NB4 (cell line): ENCODE data around the gene MAP1B.
A peak's percentile ranks its signal among the peaks of the same experiment; 100 is the strongest.

Source experiments
- DNase-seq: peaks from one replicate; pipeline ENCODE4 v3.0.0; 2010; ENCODE audit warnings: low read depth
- H3K4me3 ChIP-seq: one replicate; pipeline ENCODE4 v1.5.1; 2011; ENCODE audit warnings: mild to moderate bottlenecking, low read depth, low read length, moderate library complexity
- CTCF ChIP-seq: IDR thresholded peaks from one replicate; pipeline ENCODE4 v1.5.1; 2012; ENCODE audit warnings: low read depth, low read length
- MAX ChIP-seq: IDR thresholded peaks from 2 replicates; pipeline ENCODE4 v1.6.1; 2011; ENCODE audit warnings: low read depth, low read length
- MYC ChIP-seq: IDR thresholded peaks from 2 replicates; pipeline ENCODE4 v1.6.1; 2011; ENCODE audit warnings: low read depth, low read length
- POLR2A ChIP-seq: IDR thresholded peaks from 2 replicates; pipeline ENCODE4 v1.6.1; 2011; ENCODE audit warnings: mild to moderate bottlenecking; ENCODE audit not compliant: insufficient read length; ENCODE audit errors: extremely low read depth

MAP1B gene

DNA sequence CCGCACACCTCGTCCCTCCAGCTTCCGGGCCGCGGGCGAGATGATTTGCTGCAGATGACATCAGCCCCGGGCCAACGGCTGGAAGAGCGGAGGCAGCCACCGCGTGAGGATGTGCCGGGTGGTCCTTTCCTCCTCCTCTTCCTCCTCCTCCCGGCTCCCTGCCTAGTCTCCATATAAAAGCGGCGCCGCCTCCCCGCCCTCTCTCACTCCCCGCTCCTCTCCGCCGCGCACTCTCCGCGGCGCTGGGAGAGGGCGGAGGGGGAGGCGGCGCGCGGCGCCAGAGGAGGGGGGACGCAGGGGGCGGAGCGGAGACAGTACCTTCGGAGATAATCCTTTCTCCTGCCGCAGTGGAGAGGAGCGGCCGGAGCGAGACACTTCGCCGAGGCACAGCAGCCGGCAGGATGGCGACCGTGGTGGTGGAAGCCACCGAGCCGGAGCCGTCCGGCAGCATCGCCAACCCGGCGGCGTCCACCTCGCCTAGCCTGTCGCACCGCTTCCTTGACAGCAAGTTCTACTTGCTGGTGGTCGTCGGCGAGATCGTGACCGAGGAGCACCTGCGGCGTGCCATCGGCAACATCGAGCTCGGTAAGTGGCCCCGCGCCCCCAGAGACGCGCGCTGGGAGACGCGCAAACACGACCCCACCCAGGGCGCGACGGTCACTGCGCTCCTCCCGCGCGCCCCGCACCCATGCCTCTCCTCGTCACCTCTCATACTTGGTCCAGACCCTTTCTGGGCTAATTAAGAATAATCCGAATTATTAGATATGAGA lies at the start of gene MAP1B:
MAP1B (plus strand) TSS at position 345 of the 770 bp plus-strand sequence; CDS start at position 402, 57 bp downstream.
- H3K4me3 ChIP-seq, result no peak within 1 kb of the TSS
- TF ChIP-seq MAX, result no peak
- no peak for TF ChIP-seq CTCF
- TF ChIP-seq POLR2A, result no peak
- no peak for TF ChIP-seq MYC
- DNase-seq, result peak; percentile 19

DNA sequence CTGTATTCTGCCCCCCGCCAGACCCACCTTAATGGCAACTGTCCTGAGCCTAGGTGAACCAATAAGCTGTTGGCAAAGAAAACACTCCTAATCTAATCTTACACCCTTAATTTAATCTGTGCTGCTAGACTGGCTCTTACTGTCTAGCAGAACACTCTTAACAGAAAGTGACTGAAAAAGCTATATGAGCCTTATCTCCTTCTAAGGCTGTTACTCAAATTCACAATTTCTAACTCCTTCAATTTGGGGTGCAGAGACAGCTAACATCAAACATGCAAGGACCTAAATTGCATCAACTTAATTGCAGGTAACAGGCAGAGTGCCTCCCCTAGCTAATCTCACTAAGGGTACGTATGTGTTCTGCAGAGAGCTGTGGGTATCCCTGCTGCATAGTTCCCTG lies 49.5 kb upstream of the MAP1B start:
- DNase-seq, result no peak
- no peak overlapping the region for H3K4me3 ChIP-seq
- TF ChIP-seq MAX, result no peak
- TF ChIP-seq CTCF, result no peak

GRCh38 chr5:72063219-72063819 lies 44.0 kb upstream of the MAP1B start:
- TF ChIP-seq POLR2A (no peak), MAX (no peak), CTCF (no peak), MYC (no peak)
- no peak overlapping the region for H3K4me3 ChIP-seq
- DNase-seq, result peak; percentile 33

- H3K4me3 ChIP-seq, result no peak overlapping the region
- no peak for TF ChIP-seq CTCF
- TF ChIP-seq MAX, result no peak
- TF ChIP-seq MYC, result no peak
- no peak for TF ChIP-seq POLR2A
- no peak for DNase-seq
Observed at GRCh38 chr5:72064801-72065570, 42.3 kb upstream of the MAP1B start.

DNA sequence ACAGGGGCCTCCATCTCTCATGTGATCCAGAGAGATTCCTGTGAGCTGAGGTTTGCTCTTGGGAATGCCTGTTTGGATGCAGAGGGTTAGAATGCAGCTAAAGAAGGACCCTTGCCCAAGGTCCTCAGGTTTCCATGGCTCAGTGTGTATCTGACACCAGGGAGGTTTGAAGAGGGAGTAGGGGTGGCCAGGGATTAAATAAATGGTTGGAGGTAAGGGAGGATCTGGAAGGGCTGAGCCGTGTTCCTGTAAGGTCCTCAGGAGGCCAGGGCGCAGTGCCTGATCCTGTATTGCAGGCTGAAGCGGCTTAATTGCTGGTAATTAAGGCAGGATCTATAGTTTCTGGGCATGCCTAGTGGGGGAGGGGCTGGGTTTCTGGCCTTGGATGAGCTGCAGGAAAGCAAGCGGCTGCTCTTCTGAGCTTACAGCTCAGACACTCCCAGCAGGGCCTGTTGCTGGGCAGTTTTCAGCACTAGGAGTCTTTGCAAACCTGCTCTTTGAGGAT lies 41.5 kb upstream of the MAP1B start:
- no peak for TF ChIP-seq POLR2A
- TF ChIP-seq MAX, result no peak
- TF ChIP-seq MYC, result no peak
- no peak for TF ChIP-seq CTCF
- H3K4me3 ChIP-seq, result no peak overlapping the region
- no peak for DNase-seq
